IPS-NIHi7 (cell line): ENCODE data around the gene CMTM8.

Experiments used
- DNase-seq: peaks from one replicate; pipeline ENCODE4 v3.0.0; 2012; ENCODE audit warnings: mixed read lengths; ENCODE audit errors: extremely low spot score

CMTM8 gene

GRCh38 chr3:32337505-32337904, 99.0 kb downstream of the CMTM8 start:
- DNase-seq = no peak

- DNase-seq = peak; percentile 78
Measured at GRCh38 chr3:32340039-32340438, 101.6 kb downstream of the CMTM8 start.

- DNase-seq = no peak
Measured at GRCh38 chr3:32340611-32341365, 102.3 kb downstream of the CMTM8 start.

GRCh38 chr3:32347343-32348125, 109.1 kb downstream of the CMTM8 start:
- no peak for DNase-seq

GRCh38 chr3:32349184-32349583, 110.7 kb downstream of the CMTM8 start:
- DNase-seq = no peak

GRCh38 chr3:32352563-32352962, 114.1 kb downstream of the CMTM8 start:
- DNase-seq = no peak

- no peak for DNase-seq
Measured at GRCh38 chr3:32353351-32353750, 114.9 kb downstream of the CMTM8 start.

- no peak for DNase-seq
Measured at GRCh38 chr3:32354362-32354778, 115.9 kb downstream of the CMTM8 start.

- DNase-seq = no peak
Measured at GRCh38 chr3:32355751-32356291, 117.3 kb downstream of the CMTM8 start.

- peak; percentile 73 for DNase-seq
Measured at GRCh38 chr3:32359766-32360492, 121.4 kb downstream of the CMTM8 start.

GRCh38 chr3:32360493-32360827, 122.0 kb downstream of the CMTM8 start:
- no peak for DNase-seq

- DNase-seq = no peak
Measured at GRCh38 chr3:32366638-32367397, 128.3 kb downstream of the CMTM8 start.

- DNase-seq = no peak
Measured at GRCh38 chr3:32367442-32367841, 129.0 kb downstream of the CMTM8 start.

- DNase-seq = no peak
Measured at GRCh38 chr3:32371461-32372212, 133.2 kb downstream of the CMTM8 start.

GRCh38 chr3:32372213-32372490, 133.7 kb downstream of the CMTM8 start:
- no peak for DNase-seq

GRCh38 chr3:32373276-32373675, 134.8 kb downstream of the CMTM8 start:
- no peak for DNase-seq

GRCh38 chr3:32373844-32374243, 135.4 kb downstream of the CMTM8 start:
- no peak for DNase-seq

- peak; percentile 63 for DNase-seq
Measured at GRCh38 chr3:32374788-32375595, 136.5 kb downstream of the CMTM8 start.

GRCh38 chr3:32375596-32375930, 137.1 kb downstream of the CMTM8 start:
- no peak for DNase-seq

GRCh38 chr3:32376115-32376514, 137.6 kb downstream of the CMTM8 start:
- no peak for DNase-seq
